Measurements from ENCODE around the gene CYP21A2.
"Not testable (repeated sequence)": the region's sequence is repeated elsewhere in the genome, so short reads cannot be mapped to it uniquely, and the experiment has no call there.

Gene CYP21A2

GRCh38 chr6:32037598-32038524 is at the start of gene CYP21A2:
CYP21A2 (plus strand) TSS chr6:32038415; CDS start chr6:32038423, 8 bp downstream.
- not testable (repeated sequence) for DNase-seq

DNA sequence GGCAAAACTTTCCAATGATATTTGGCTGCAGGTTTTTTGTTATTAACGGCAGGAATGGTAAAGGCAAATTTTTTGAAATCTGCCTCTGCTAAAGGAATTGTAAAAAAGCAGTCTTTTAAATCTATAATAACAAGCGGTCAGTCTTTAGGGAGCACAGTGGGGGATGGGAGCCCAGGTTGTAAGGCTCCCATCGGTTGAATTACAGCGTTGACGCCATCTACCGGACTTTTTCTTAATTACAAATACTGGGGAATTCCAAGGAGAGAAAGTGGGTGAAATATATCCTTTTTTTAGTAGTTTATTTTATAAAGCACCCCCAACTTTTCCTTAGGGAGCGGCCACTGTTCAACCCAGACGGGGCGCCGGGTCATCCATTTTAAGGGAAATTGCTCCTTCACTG is 48.9 kb upstream of the CYP21A2 start:
- not testable (repeated sequence) for DNase-seq

GRCh38 chr6:31994421-31994820 is 43.8 kb upstream of the CYP21A2 start:
- not testable (repeated sequence) for DNase-seq

- DNase-seq = not testable (repeated sequence)
Observed at GRCh38 chr6:31996385-31996784, 41.8 kb upstream of the CYP21A2 start.

GRCh38 chr6:32002546-32003268 is 35.5 kb upstream of the CYP21A2 start:
- DNase-seq = not testable (repeated sequence)

- DNase-seq = not testable (repeated sequence)
Observed at GRCh38 chr6:32003301-32003700, 34.9 kb upstream of the CYP21A2 start.

- DNase-seq = not testable (repeated sequence)
Observed at GRCh38 chr6:32004393-32004792, 33.8 kb upstream of the CYP21A2 start.

DNA sequence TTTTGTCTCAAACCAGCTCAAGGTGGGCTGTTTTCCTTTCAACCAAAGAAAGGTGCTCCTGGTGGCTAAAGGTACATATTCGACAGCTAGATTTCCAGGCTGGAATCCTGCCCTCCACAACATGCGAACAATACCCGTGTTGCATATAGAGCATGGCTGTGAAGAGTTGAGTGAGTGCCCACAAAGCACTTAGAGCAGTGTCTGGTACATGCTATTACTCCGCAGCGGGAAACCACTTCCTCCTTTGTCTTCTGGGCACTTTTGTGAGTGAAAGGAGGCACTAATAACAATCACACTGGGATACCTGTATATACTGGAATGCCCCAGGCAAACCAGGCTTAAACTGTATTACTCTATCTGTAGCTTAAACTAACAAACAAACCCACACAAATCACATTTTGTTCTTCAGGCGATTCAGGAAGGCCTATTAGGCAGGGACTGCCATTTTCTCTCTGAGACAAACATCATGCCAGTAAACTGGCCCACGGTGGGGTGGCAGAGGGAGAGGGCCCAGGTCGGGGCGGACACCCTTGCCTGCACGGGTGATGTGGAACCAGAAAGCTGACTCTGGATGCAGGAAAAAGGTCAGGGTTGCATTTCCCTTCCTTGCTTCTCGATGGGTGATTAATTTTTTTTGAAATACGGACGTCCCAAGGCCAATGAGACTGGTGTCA is 33.2 kb upstream of the CYP21A2 start:
- DNase-seq = peak; percentile 2

DNA sequence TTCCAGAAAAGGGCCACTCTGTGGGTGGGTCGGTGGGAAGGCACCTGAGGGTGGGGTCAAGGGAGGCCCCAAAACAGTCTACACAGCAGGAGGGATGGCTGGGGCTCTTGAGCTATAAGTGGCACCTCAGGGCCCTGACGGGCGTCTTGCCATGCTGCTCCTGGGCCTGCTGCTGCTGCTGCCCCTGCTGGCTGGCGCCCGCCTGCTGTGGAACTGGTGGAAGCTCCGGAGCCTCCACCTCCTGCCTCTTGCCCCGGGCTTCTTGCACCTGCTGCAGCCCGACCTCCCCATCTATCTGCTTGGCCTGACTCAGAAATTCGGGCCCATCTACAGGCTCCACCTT is 32.7 kb upstream of the CYP21A2 start:
- not testable (repeated sequence) for DNase-seq

GRCh38 chr6:32005991-32006529 is 32.2 kb upstream of the CYP21A2 start:
- DNase-seq = peak; percentile 1

DNA sequence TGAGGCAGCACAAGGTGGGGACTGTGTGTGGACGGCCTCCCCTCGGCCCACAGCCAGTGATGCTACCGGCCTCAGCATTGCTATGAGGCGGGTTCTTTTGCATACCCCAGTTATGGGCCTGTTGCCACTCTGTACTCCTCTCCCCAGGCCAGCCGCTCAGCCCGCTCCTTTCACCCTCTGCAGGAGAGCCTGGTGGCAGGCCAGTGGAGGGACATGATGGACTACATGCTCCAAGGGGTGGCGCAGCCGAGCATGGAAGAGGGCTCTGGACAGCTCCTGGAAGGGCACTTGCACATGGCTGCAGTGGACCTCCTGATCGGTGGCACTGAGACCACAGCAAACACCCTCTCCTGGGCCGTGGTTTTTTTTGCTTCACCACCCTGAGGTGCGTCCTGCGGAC is 31.1 kb upstream of the CYP21A2 start:
- peak; percentile 2 for DNase-seq

DNA sequence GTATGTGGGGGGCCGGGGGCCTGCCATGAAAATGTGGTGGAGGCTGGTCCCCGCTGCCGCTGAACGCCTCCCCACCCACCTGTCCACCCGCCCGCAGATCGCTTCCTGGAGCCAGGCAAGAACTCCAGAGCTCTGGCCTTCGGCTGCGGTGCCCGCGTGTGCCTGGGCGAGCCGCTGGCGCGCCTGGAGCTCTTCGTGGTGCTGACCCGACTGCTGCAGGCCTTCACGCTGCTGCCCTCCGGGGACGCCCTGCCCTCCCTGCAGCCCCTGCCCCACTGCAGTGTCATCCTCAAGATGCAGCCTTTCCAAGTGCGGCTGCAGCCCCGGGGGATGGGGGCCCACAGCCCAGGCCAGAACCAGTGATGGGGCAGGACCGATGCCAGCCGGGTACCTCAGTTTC is 30.2 kb upstream of the CYP21A2 start:
- not testable (repeated sequence) for DNase-seq

DNA sequence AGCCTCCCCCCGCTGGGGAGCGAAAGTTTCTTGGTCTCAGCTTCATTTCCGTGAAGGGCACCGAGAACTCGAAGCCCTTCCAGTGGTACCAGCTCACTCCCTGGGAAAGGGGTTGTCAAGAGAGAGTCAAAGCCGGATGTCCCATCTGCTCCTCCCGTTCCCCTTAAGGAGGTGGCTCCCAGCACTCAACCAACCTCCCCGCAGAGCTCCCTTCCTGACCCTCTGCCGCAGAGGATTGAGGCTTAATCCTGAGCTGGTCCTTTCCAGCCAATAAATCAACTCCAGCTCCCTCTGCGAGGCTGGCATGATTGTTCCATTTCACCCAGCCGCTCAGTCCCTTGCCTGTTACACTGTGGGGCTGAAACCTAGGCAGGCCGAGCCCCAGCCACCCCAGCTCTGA is 29.6 kb upstream of the CYP21A2 start:
- peak; percentile 1 for DNase-seq

GRCh38 chr6:32009537-32009936 is 28.7 kb upstream of the CYP21A2 start:
- not testable (repeated sequence) for DNase-seq

GRCh38 chr6:32010856-32011530 is 27.2 kb upstream of the CYP21A2 start:
- peak; percentile 2 for DNase-seq

DNA sequence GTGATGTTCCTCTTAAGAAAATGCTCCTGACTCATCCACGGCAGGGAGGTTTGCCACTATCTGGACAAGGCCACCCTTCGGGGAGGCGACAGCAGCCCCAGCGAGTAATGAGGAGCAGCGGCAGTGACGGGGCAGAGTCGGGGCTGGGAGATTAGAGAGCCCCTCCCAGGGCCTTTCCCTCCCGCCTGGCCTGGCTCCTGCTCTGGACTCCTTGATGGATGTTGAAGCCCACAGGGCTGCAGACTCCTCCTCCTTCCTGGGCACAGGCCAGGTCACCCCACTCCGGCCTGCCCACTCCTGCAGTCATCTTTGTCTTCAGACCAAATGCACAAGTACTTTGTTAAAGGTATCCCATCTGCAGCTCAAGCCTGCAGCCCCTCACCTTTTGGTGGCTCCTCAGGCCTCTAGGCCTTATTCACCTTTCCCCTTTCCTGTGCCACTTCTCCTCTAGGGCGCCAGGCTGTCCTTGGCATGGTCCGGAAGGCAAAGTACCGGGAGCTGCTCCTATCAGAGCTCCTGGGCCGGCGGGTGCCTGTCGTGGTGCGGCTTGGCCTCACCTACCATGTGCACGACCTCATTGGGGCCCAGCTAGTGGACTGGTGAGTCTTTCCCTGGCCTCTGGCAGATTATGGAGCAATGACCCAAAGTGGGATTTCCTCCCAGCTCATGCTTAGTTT is 25.1 kb upstream of the CYP21A2 start:
- DNase-seq = peak; percentile 3

- DNase-seq = not testable (repeated sequence)
Observed at GRCh38 chr6:32013738-32014137, 24.5 kb upstream of the CYP21A2 start.

- DNase-seq = not testable (repeated sequence)
Observed at GRCh38 chr6:32014547-32014946, 23.7 kb upstream of the CYP21A2 start, which contains the start of gene C4B. C4B (plus strand) TSS chr6:32014795; CDS start chr6:32014846, 51 bp downstream.

DNA sequence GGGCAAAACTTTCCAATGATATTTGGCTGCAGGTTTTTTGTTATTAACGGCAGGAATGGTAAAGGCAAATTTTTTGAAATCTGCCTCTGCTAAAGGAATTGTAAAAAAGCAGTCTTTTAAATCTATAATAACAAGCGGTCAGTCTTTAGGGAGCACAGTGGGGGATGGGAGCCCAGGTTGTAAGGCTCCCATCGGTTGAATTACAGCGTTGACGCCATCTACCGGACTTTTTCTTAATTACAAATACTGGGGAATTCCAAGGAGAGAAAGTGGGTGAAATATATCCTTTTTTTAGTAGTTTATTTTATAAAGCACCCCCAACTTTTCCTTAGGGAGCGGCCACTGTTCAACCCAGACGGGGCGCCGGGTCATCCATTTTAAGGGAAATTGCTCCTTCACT is 16.1 kb upstream of the CYP21A2 start:
- DNase-seq = not testable (repeated sequence)

DNA sequence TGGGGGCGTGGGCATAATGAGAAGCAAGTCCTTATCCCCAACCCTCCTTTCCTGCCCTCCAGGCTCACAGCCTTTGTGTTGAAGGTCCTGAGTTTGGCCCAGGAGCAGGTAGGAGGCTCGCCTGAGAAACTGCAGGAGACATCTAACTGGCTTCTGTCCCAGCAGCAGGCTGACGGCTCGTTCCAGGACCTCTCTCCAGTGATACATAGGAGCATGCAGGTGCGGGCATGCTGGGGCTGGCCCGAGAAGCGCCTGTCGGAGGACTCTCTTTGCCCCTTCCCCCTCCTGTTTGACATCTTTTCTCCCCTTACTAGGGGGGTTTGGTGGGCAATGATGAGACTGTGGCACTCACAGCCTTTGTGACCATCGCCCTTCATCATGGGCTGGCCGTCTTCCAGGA is 9.6 kb upstream of the CYP21A2 start:
- not testable (repeated sequence) for DNase-seq

GRCh38 chr6:32029553-32029952 is 8.7 kb upstream of the CYP21A2 start:
- not testable (repeated sequence) for DNase-seq
